HG03460 (cell line): Measurements from ENCODE around the gene ARL14.

Experiments used
- ATAC-seq: cut with Tn5 transposase; IDR thresholded peaks from one replicate; pipeline ENCODE4 v1.9.1; 2021; ENCODE audit not compliant: unreplicated experiment

The ARL14 gene

DNA sequence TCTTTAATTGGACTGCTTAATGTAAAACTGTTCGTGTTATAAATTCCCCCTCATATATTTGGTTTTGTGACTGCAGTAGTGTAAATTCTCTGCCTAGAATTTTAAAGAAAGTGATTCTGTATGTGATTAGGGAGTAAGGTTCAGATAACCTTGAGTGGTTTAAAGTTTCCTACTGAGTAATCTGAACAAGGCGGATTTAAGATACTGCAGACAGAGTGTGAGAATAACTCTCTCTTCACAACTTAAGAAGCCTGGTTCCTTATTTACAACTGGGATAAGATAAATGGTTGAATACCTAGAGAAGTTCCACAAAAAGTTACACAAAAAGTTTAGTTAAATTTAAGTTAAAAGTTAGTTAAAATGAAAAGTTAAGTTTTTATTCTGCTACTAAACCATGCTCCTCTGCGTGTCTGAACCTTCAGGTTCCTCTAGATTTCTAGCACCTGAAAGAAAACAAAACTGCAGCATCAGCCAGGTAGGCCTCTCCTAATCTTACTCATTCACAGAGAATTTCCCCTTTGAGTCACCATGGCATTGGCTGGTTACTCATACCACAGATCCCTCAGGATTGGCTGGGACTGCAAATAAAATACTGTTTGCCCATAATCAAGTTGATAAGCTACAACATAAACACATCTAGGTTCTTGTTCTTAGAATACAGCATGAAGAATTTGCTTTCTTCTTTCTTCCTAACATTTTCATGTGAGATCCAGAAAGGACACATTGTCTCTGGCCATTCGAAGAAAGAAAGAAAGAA, at the start of gene ARL14:
ARL14 (plus strand) TSS at position 614 of the 757 bp plus-strand sequence. CDS start 187 bp downstream, outside the sequence.
- no peak for ATAC-seq

DNA sequence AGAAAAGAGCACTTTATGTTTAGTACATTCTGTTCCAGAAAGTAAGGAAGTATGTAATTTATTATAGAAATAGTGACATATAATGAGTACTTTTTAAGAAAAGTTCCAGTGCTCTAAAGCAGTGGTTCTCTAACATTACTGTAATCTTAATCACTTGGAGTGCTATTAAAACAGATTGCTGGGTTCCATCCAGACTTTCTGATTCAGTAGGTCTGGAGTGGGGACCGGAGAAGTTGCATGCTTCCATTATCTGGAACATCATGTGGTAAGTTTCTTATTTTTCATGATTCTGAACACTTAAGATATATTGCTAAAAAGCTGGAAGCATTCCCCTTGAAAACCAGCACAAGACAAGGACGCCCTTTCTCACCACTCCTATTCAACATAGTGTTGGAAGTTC, 47.5 kb upstream of the ARL14 start:
- ATAC-seq, result no peak

DNA sequence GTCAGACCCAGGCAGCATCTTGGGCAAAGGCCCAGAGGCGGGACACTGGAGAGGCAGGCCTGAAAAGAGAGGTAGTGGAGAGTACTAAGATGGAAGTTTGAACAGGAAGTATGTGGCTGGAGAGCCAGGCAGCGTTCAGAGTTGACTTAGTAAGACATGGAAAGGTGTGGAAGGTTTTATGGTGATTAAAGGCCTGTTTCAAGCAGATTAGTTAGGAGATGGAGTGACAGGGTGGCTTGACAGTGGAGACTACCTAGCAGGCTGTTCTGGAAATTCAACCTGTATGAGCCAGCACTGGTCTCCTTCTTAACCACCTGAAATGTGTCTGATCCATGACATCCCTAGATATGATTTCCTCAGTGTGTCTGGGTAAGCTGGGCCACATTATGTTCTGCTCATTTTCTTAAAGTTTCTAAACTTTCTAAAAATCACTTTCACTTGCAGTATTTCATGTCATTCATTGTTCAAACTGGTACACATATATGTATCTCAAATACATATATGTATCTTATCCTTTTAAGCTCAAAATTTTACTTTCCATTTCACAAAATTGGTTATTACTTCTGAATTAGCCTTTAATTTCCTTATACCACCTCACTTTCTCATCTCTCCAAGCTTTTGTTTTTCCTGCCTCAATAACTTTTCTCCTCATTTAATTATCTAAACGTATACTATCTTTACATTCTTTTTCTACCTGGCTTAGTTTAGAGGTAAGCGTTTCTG, 43.4 kb upstream of the ARL14 start:
- no peak for ATAC-seq

DNA sequence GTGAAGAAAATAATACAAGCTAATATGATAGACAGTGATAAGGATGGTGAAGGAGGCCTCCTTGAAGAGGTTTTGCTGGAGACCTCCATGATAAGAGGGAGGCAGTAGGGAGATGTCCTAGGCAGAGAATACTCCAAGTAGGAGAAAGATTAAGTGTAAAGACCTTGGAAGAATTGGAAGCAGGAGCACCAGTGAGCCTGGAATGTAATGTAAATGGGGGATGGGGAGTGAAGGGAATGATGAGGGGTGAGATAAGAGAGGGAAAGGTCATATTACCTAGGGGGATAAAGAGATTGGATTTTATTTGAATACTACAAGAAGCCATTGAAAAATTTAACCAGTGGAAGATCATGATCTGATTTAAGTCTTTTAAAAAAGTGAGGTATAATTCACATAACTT, 41.7 kb upstream of the ARL14 start:
- ATAC-seq, result no peak

DNA sequence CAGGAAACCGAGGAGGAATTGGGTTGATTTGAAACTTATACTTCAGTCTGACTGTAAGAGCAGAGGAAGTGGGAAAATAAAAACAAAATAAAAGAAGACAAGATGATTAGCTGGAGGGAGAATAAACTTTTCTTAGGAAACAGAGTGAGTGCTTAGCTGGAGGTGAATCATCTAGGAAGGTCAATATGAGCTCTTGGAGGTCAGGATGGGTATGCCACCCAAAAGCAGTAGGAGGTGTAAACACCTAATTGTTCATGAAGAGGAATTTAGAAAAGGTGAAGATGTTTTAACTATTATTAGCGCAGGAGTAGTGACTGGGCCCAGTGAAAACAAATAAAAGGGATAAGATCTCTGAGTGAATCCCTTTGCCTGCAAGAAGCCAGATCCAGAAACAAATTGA, 39.9 kb upstream of the ARL14 start:
- no peak for ATAC-seq

DNA sequence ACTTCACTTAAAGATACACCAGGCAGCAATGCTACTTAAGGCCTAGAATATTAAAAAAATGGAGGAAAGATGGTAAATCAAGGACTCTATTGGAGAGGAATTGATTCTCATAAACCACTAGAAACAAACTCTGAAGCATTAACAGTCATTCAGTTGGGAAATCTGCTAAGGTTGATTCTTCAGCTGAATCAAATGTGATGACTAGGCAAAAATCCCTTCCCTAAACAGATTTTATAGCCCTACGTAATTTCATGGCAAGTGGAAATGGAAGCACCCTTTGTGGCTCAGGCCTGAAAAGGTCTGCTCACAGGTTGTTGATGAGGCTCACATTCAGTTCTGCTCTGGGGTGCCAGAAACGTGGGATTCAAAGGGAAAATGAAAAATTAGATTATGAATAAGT, 38.8 kb upstream of the ARL14 start:
- ATAC-seq, result no peak

DNA sequence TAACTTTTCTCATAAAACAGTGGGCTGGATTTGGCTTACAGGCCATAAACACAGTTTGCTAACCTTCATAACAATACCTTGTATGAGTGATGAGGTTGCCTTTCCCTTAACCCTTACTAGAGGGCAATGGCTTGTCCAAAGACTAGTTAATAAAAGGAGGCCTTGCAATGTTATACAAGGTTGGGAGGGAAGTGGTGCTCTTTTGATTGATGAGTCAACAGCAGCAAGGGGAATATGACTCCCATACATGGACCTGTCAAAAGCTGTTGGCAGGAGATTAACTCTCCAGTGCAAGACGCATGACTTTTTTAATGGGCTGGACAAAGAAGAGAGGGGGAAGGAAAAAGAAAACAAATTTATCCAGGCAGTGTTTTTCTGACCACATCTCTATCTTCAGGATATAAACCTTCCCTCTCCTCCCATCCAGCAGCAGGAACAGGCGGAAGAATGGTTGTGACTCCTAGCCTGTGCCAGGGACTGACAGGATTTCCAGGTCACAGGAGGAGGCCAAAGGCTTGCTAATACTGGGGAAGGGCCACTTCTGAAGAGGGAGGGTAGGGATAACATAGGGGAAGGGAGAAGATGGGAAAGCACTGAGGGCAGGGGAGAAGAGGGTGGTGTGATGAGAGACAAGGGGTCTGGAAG, 35.2 kb upstream of the ARL14 start:
- ATAC-seq, result no peak

DNA sequence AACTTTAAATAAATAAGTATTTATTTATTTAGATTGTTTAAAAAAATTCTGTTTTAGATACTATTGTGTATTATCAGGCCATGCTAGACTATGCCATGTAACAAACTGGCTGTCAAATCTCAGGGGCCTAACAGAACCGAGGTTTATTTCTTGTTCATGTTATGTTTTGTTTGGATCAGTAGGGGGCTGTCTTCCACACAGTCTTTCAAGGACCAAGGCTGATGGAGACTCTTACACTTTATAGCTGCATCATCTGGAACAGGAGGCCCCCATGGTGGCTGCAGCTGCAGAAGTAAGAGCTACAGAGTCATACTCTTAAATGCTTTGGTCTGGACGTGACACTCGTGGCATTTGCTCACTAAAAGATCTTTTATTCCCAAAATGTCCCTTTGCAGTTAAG, 33.0 kb upstream of the ARL14 start:
- no peak for ATAC-seq

DNA sequence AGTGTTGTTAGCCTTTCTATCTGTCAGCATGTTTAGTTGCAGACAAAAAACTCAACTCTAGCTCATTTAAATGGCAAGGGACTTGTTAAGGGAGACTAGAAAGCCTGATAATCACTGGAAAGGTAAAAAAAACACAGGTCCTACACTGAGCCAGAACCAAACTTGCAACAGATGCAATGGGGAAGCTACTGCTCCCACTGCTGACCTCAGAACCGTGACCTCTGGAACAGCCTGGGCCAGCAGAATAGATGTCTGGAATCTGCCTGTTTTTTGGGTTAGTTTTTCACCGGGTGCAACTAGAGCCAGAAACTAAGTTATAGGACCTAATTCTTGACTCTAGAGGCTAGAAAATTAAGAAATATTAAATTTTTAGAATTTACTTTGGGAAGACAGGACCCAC, 32.5 kb upstream of the ARL14 start:
- ATAC-seq, result no peak

DNA sequence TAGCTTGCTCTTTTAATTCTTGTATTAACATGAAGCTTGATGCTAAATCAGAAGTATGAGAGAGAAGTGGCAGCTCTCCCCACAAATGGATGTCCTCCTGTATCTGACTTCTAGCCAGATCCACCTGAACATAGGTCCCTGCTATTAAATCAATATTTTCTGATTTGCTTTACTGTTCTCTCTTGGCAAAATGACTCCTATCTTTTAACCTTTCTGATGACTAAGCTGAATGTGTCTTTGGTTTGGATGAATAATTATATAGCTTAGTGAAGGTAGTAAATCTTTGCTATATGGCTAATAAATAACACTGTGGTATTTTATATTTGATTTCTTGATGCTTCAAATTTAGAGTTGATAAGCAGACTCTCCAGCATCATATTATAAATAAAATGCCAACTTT, 28.3 kb upstream of the ARL14 start:
- ATAC-seq, result no peak

DNA sequence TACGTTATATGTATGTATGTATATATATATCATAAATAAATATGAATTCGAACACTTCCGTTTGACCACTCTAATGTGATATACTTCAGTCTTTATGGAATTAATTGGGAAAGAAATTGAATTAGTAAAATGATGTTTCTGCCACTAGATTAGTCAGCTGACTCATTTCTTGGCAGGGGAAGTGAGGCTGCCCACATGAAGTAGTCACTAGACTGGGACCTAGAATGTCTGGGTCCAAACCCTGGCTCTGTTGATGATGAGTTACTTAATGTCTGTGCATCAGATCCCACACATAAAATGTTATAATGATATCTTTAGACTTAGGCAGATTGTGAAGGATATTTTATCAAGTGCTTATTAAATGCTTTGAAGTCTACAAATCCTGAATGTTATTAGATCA, 27.4 kb upstream of the ARL14 start:
- no peak for ATAC-seq

DNA sequence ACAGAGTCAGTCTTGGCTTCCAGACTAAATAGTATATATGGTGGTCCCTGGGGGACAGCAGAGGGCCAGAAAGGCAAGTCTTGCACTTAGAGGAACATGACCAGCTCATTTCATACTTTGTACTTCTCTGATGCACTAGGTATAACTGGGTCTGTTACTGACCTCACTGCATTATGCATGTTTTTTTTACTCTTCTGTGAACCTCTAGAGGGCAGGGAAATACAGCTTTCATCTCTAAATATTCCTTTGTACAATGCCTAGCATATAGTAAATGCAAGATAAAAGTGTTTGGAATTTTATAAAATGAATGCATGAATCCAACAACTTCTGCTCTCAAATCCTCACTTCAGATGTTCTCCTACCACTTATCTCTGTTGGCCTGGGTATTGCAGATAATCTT, 23.4 kb upstream of the ARL14 start:
- no peak for ATAC-seq

DNA sequence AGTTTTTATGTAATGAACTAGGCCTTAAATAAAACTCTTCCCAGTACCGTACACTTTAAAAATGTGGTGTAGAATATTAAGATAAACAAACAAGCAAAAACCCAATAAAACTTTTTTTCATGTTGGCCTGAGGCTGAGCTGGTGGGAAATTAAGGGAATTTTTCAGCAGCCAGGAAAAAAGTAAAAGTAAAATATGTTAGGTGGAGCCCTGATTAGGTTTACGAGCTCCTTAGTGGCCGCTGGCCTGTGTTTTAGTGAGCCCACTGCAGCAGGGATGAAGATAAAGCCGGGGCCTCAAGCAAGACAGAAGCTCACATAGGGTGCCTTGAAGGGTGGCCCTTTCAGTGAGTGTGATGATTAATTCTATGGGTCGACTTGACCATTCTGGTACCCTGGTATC, 16.1 kb upstream of the ARL14 start:
- ATAC-seq, result no peak

DNA sequence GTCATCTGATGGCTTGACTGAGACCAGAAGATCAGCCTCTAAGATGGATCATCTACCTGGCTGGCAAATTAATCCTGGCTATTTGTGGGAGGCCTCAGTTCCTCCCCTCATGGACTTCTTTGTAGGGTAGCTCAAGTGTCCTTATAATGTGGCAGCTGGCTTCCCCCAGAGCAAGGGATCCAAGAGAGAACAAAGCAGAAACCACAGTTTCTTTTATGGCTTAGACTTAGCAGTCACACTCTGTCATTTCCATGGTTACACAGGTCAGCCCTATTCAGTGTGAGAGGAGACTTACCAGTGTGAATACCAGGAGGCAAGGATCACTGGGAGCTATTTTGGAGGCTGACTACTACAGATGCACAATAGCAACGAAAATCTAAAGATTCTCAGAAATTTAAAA, 15.3 kb upstream of the ARL14 start:
- no peak for ATAC-seq

DNA sequence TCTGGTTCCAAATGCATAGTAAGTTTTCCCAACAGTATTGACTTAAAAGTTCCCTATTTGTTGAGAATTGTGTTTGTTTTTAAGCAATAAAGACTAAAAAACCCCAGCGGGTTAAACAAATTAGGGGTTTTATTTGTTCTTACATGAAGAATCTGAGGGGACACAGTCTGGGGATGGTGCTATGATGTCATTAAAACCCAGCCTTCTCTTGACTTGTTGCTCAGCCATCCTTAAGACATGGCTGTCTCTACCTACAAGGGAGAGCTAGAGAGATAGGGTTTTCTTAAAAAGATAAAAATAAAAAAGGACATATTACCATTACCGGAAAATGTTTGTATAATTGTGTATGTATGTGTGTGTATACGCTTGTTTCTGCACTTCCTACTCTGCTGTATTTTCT, 11.7 kb upstream of the ARL14 start:
- no peak for ATAC-seq

DNA sequence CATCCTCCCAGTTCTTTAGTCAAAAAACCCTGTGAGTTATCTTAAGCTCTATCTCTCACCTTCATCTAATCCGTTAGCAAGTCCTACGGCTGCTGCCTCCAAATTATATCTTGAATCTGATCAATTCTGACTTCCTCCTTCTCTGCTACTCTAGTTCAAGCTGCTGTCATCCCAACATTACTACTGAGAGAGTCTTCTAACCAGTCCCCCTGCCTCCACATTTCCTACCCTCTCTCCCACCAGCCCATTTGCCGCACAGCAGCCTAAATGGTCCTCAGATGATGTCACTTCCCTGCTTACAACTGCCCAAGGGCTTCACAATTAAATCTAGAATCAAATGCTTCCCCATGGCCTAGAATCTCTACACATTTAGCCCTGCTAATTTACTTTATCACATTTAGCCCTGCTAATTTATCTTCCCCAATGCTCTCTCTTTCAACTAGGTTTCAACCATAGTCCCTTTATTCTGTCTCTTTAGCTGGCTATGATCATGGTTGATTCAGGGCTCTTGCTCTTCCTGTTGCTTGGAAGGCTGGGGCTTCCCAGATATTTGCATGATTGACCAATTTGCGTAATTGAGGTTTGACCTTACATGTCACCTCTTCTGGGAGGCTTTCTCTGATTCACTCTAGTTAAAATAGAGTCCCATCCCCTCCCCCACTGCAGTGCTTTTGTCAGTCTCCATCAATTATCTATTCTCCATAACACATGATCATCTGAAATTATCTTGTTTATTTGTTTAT, 11.0 kb upstream of the ARL14 start:
- ATAC-seq, result peak; percentile 81

DNA sequence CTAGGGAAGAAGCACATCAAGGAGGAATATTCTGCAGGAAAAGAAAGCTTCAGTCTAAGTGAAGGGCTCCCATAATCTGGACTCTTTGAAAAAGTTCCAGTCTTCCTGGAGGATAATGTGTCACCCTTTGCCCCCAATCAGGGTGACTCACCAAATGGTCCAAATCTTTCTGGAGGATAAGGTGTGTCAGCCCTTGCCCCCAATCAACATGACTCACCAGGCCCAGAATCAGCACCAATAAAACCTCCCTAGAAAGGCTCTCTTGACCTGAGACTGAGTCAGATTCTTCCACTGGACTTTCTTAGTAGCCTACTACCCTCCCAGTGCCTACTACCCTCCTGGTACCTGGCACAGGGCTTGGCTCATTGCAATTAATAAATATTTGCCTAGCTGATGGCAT, 9.5 kb upstream of the ARL14 start:
- ATAC-seq, result no peak

DNA sequence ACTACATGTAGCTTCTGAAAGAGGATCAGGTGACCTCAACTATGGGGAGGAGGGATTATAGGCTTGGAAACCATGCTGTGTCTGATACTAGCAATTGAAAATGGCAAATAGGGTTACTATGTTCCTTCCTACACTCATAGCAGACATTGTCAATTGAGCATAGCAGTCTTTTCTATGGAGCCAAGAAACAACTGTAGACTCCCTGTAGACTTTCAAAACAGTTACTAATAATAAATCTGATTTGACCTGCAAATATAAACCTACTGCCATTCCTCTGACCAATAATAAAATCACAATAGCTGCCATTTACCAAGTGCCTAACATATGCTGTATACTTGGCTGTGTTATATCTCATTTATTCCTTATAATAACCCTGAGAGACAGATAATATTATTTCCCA, 8.5 kb upstream of the ARL14 start:
- no peak for ATAC-seq

DNA sequence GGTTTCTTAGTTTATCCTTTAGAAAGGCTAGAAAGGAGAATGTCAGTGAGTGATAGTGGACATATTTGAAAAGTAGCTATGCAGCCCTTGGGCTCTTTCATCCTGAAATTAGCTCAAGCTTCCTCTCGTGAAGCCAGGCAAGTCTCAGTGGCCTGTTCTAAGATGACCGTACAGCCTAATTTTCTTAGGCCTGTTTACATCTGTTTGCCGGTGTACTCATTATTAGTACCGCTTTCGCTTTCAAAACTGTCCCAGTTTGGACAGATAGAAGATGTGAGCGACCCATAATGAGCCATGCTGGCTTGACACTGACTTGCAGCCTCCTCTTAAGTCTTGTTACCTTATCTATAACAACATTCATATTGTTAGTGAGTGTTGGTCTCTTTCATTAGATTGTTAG, 5.7 kb upstream of the ARL14 start:
- ATAC-seq, result peak; percentile 92

DNA sequence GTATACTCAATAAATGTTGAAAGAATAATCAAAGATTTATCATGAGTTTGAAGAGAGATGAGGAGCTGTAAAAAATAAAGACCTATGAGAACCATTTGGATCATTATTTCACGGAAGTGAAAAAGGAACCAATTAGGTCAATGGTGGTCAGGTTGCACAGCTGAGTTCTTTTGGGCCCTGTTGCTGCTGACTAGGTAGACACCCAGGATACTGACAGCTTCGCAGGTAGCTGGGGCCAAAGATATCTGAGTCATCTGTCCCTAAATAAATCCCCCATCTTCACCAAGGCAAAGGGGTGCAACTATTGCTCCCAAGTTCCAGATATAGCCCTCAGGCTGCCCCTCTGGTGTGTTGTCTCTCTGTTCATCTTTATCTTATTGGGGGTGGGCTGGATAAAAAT, 5.0 kb upstream of the ARL14 start:
- ATAC-seq, result no peak

DNA sequence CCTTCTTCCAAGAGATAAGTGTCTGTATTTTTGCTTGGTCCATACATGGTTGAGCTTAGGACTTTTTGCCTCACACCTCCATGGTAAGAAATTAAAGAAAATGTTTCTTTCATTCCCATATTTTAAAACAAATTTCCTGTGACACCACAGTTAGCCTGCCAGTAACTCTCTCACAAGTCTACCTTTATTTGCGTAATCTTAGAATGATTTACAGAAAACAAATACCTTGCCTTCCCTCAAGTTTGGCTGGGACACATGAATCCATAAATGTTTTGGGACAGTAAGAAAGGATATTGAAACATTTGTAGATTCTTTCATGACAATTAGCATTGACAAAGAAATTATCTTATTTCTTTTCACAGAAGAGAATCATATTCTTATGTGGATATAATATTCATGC, 3.8 kb upstream of the ARL14 start:
- no peak for ATAC-seq
